GM18508 (cell line): Measurements from ENCODE around the gene SAMD5.
A peak's percentile ranks its signal among the peaks of the same experiment; 100 is the strongest.

Experiments
- ATAC-seq: cut with Tn5 transposase; IDR thresholded peaks from one replicate; pipeline ENCODE4 v1.9.1; 2021; ENCODE audit warnings: moderate number of reproducible peaks; ENCODE audit not compliant: insufficient read depth, unreplicated experiment

The SAMD5 gene

DNA sequence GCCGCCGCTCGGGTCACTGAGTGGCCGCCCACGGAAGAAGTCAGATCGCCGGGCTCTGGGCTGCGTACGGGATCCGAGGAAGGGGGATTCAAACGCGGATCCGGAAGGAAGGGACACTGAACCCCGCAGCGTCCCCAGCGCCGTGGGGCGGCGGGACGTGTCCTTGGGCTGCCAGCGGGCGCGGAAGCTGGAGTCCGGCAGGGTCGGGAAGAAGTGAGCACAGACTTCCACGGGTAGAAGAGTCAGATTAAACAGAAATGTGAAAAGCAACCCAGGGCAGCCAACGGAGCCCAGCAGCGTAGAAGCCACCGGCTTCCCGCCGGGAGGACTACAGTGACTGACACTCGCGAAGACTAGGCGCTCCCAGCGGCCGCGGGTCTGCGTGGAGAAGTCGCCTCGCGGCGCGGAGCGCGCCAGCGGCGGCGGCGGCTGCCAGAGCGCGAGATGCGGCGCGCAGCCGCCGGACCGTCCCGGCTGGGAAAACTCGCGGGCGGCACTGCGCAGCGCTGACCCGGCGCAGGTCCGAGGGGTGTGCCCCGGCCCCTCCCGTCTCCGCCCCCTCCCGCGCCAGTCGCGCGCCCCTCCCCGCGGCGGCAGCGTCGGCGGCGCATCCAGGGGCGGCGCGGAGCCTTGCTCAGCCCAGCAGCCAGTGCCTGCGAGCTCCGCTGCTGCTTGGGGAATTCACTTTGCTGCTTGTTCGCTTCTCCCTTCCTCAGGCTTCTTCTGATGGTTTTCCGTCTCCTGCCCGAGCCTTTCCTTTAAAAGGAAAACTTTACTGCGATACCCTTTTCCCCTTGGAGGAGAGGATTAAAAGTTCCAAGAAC lies at the start of gene SAMD5:
Gene SAMD5 (plus strand): TSS at position 649 of the 824 bp plus-strand sequence. CDS start 239 bp downstream, outside the sequence.
- ATAC-seq = no peak

DNA sequence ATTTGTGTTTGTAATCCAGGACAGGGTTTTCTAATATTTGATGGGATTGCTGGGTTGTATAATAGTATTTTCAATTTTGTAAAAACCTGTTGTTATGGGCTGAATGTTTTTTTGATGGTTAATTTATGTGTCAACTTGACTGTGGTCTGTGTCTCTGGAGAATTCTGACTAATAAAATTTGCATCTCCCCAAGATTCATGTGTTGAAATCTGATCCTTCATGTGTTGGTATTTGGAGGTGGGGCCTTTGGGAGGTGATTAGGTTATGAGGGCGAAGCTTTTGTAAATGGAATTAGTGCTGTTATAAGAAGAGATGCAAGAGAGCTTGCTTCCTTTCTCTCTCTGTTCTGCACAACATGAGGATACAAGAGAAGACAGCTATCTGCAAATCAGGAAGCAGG lies 48.7 kb upstream of the SAMD5 start:
- no peak for ATAC-seq

DNA sequence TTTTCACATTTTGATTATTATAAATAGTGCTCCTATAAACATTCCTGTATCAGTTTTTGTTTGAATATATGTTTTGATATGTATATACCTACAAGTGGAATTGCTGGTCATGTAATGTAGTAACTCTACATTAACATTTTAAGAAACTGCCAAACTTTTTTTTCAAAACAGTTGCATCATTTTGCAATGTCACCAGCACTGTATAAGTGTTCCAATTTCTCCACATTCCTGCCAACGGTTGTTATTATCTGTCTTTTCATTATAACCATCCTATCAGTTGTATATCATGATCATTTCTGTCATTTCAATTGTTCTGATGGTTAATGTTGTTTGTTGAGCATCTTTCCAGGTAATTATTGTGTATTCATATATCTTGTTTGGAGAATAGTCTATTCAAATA lies 44.8 kb upstream of the SAMD5 start:
- ATAC-seq = no peak

DNA sequence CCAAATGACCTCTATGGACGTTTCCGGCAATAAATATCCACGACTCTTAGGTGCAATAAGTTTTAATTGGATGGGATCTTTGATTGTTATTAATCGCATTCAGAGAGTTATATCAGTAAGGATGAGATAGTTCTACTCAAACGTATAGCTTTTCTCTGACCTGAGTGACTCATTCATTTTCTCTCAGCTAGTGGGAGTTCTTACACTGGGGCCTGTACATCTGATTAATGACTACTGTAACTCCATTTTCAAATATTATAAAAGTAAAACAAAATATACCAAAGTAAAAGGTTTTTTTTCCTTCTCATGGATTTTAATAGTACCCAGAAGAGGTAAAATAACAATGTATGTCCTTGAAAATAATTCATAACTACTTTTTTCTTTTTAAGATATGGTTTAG lies 41.1 kb upstream of the SAMD5 start:
- no peak for ATAC-seq

DNA sequence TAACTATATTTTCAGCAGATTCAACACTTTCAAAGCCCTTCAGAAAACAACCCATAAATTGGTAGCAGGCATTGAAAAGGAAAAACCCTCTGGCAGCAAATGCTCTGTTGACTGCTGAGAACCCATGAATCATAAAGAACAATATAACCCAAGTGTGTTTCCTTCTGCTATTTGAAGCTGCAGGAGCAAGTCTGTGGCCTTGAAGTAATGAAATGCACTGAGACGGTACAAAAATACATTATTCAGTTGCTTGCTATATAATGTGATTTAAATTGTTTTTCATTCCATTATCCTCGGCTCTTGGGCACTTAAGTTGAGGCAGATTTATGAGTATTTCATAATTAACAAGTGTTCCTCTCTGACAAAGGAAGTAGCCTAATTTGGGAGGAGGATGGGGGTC lies 40.6 kb upstream of the SAMD5 start:
- no peak for ATAC-seq

DNA sequence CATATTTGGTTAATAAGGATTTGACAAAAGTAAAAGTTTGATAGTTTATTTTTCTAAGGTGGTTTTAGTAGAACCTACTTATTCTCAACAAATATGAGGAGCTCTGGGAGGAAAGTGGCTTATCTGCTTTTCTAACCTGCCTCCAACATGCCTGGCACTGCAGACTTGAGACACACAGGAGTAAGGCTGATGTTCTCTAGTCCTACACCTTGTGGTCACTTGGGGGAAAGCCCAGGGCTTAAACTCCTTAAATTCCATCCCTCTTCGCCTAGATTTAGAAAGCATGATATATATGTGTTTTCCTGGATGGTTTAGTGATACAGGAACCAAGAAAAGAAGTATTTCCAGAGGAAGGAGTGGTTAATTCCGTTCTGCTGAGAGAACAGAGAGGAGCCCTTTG lies 39.9 kb upstream of the SAMD5 start:
- no peak for ATAC-seq

DNA sequence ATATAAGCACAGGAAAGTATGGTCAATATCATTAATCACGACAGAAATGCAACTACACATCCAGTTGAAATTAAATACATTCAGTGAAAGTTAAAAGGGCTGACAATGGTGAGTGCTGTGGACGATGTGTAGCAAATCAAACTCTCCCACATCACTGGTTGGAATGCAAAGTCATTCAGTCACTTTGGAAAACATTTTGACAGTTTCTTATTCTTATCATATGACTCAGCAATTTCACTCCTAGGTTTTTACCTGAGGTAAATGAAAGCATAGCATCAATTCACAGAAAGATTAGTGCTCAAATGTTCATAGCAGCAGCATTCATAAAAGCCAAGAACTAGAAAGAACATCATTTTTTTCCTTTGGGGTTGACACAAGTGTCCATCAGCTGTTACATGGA lies 28.6 kb upstream of the SAMD5 start:
- no peak for ATAC-seq

DNA sequence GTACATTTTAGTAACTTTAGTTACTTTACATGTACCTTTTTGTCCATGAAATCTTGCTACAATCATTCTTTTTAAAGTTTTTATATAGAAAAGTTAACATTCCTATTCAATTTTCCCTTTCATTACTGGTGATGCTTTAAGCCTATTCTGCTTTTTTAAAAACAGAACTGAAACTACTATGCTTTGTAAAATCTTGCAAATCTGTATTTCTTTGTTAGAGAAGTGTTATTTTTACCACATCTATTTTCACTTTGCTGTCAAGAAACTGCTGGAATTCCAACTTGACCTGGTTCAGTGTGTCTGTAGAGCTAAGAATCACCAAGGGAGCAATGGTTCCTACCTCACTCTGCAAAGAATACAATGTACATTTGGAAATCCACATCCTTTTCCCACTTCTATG lies 21.8 kb upstream of the SAMD5 start:
- ATAC-seq = no peak

DNA sequence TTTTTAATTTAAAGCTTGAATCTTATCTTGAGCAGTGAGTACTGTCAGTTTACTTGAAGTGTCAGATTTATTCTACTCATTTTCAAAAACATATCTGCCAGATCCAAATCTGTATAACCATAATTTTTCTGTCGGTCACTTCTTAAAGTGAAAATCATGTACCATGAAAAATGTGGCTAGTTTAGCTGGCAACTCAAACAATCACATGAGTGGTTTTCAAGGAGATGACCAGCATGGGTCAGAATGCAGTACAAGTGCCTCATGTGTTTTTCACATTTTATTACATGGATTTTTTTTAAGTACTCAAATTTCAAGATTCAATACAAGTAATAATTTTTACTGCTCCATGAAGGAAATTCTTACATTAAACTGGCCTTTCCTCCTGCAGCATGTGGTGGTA lies 11.0 kb upstream of the SAMD5 start:
- no peak for ATAC-seq

DNA sequence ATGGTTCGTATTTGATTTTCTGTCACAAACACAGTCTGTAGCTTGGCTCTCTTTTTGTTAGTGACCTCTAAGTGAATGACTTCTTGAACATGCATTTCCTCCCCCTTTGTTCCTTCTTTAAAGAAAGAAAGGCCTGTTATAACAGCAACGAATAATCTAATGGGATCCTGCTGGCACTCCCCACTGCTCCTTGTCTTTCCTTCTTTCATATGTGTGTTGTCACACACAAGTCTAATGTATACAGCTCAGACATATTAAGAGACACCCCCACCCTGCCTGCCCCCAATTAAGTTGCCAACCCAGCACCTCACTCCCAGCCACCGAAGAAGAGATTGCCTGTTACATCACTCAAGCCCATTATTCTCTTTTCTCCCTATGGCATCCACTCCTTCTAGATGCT lies 4.9 kb upstream of the SAMD5 start:
- ATAC-seq = no peak

DNA sequence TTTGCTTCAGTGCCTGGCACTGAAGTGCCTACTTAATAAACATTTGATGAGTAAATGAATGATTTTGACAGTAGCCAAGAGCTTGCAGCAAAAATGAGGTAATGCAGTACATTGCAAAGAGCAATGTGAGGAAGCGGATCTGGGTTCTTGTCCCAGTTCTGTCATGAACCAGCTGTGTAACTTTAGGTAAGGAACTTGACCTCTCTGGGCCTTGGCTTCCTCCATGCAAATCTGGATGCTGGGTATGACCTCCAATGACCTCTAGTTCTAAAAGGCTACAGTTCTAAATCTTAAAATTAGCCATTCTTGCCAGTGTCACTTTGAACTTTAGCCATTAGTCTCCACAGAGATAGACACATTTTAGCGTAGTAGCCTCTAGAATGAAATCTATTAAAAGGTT lies 3.6 kb upstream of the SAMD5 start:
- ATAC-seq = no peak

DNA sequence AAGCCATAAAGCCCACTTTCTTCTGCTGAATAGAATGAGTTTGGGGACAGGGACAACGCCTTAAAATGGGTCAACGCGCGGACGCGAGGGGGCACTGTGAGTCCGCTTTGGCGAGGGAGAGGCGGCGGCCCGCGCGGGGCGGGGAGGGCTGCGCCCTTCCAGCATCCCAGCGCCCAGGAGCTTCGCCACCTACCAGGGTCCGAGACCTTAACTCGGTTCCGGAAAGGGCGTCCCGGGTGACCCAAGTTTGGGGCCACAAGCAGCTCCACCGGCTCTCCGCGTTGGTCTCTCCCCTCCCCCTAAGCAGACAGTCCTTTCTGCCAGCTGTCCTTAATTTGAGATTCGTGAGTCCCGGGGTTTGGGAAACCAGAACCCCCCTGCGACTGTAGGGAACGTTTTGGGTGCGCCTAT lies 1.8 kb upstream of the SAMD5 start:
- ATAC-seq = no peak

DNA sequence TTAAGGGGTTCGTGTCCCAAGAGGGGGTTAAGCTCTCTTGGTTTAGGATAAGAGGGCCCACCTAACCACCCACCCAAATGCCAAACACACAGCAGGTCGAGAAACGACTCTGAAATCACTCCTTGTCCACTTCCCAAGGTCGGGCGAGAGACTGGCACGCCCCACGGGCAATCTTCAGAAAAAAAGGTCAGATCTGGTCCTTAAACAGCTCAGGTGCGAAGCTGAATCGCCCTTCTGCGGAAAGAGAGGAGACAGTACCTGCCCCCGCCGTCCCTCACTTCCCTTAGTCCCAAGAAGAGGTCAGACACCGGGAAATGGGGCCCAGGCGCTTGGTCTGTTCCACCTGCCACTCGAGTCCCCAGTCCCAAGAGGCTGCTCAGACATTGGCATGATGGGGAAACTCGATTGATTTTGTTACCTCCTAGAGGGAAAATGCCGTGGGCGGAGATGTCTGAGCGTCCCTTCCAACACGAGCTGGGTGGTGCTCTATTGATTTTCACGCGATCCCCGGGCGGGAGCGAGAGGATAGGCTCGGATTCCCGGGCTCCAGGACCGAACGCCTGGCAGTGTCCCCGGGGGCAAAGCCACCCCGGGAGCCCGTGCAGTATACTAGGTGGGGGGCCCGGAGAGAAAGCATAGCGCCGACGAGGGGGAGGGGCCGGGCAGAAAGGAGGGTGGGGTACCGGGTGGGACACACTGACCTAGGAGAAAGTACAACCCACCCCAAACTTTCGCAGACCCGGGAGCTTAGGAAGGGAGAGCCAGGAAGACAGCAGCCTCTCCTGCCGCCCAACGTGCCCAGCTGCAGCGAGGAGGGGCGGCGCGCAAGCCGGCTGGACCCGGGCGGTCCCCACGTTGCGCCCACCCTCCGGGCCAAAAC lies 1.1 kb upstream of the SAMD5 start:
- no peak for ATAC-seq

DNA sequence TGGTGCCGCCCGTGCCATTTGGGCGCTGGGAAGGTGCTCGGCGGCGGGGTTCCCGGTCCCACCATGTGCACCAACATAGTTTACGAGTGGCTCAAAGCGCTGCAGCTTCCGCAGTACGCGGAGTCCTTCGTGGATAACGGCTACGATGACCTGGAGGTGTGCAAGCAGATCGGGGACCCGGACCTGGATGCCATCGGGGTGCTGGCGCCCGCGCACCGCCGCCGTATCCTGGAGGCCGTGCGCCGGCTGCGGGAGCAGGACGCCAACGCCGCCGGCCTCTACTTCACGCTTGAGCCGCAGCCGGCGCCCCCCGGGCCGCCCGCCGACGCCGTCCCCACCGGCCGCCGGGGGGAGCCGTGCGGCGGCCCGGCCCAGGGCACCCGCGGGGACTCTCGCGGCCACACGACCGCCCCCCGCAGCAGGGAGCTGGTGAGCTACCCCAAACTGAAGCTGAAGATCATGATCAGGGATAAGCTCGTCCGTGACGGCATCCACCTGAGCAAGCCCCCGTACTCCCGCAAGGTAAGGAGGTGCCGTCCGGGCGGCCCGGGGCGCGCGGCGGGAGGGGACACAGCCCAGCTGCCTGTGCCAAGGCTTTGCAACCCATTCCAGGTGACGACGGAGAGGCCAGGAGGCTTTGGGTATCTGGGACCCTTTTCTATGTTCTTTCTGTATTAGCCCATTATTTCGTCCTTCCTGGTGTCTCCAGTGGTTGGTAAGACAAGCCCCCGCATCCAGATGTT lies 547 bp downstream of the SAMD5 start:
- no peak for ATAC-seq

DNA sequence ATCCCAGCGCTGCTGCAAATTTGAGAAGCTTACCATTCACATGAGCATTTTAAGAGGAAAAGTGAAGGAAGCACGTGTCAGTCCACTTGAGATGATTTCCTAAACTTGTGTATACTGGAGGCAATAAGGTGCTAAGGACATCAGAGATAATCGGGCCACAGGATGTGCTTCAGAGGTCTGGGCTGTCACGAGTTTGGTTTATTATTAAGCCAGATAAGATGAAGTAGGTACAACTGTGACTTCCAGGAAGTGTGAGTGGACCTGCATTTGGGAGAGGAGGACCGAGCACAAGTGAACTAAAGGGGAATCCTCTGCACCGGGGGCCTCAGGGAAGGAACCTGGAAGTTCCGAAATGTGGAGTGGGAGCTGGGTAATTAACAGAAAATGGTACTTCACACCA lies 1.4 kb downstream of the SAMD5 start:
- ATAC-seq = peak; percentile 62

DNA sequence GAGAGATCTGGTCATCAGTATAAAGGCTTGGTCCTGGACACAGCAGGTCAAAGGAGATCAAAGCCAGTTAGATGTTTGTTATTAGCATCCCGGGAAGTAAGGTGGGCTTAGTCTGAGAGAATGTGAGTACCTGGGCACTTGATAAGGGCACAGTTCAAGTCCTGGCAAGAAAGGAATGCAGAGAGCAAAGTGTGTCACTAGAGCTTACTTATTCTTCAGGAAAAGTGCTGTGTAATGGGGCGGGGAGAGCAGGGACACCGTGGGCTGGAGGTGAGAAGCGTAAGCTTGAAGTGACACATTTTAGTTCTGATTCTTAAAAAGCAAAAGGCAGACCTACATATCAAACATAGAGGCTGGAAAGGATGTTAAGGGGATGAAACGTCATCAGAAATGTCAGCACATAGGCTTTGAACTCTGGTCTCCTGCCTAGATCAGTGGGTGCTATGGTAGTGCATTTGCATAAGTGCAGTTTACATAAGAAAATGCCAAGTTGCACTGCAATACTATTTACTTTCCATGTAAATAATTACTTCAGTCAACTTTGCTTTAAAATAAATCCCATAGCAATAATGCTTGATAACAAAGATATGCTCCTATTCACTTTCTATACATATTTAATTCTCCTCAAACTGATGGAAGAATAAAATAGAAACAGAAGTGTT lies 2.6 kb downstream of the SAMD5 start:
- no peak for ATAC-seq

DNA sequence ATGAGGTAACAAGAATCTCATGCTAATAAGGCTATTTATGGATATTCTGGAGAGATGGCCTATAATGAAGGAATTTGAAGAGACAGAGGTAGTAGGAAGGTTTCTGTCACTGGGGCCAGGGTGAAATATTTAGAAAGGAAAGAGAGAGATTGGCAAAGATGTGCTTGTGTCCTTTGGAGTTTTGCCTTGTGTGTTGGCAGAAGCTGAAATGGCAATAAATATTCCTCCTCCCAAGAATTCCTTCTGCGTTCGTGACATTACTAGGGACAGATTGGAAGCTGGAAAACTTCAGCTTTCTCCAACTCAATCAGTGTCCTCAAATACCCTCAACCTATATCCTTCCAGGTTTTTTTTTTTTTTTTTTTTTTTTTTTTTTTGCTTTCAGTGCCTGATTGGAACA lies 6.3 kb downstream of the SAMD5 start:
- ATAC-seq = no peak

DNA sequence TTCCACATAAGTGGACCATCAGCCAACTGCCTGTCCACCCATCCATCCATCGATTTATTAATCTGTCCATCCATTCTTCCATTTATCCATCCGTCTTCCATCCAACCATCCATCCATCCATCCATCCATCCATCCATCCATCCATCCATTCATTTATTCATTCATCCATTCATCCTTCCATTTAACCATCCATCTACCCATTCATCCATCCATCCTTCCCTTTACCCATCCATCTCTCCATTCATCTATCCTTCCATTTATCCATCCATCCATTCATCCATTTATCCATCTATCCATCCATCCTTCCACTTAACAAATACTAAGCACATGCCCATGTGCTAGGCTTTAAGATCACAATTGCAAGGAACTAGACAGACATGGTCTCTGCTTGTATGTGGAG lies 6.8 kb downstream of the SAMD5 start:
- no peak for ATAC-seq

DNA sequence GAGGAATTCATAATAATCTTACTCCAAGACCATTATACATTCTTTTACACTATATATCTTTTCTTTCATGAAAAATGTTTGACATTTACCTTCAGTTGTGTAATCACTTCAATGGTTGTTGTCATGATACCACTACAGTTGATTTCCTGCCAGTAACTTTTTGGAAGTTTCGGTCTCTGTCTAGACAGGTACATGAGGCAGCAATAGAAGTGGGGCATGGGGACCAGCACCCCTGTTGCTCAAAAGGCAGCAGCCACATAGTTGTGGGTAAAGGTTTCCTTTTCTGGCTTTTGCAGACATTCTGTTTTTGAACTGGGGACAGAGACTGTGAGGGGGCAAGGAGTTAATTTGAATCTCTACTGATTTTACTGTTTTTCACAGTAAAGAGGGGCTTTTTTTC lies 14.1 kb downstream of the SAMD5 start:
- no peak for ATAC-seq

DNA sequence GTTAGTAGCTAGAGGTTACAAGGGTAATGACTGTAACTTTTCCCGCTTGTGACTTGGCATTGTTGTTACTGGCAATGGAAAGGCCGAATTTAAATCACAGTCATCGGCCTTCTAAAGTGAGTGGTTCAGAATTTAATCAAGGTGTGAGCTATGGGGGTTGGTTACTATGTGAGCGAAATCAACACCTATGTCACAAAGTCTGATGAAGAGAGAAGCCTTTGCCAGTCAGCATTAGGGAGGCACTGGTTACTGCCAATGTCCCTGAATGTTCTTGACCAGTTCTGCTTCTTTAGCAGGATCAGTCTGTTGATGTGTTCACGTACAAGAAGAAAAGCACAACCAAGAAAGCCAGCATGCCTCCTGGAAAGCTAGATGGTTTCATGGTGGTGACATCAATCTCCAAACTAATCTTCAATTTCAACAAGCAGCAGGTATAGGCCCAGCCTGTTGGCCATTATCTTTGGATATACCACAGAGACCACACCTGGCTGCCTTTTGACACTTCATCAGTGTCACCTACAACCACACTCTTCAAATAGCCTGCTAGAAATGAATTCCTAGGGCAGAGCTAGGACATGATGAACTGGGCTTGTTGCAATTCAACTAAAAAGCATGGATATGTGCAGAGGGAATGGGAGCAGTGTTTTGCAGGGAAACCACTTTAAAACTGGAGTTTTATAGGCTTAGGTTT lies 17.2 kb downstream of the SAMD5 start:
- no peak for ATAC-seq
